GM18868 (cell line): ENCODE measurements around the gene ZNF160.
"Not testable (repeated sequence)": the region's sequence is repeated elsewhere in the genome, so short reads cannot be mapped to it uniquely, and the experiment has no call there.

Source experiments
- ATAC-seq: cut with Tn5 transposase; IDR thresholded peaks from one replicate; pipeline ENCODE4 v1.9.1; 2021; ENCODE audit warnings: mild to moderate bottlenecking, moderate library complexity; ENCODE audit not compliant: unreplicated experiment

ZNF160 gene

DNA sequence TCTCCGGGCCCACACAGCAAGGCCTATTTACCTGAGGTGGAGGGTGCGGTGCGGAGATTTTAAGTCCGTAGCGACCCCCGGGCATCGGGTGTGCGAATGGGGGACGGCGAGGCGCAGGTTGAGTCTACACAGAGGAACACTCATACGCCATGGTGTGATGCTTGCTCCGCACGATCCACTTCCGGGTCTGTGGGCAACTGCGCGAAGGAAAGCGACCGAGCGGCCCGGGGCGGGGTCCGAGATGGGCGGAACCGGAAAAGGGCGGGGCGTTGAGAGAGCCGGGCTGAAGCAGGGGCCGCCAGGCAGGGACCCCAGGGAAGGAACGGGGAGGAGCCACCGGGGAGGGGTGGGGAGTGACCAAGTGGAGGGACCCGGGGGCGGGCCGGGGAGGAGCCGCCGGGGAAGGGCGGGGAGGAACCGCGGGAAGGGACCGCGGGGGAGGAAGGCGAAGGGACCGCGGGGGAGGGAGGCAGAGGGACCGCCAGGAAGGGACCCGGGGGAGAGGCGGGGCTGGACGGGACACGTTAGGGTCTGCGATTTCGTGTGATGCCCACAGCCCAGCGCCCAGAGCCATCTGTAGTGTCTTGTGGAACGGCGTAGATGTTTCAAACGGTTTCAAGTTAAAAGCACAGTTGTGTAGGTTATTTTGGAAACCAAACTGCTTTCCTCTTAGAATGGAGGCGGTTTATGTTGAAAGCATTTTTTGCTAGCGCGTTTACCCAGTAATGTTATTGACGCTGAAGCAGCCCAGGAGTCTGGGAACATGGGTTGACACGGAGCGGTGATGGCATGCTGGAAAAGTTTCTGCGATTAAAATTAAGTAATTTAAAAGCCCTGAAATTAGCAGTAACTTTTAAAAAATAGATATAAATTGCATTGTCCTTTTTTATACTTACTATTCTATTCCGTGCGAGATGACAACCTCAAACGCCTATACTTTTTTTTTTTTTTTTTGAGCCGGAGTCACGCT lies at the start of gene ZNF160:
Gene ZNF160 (minus strand): TSS at position 189 of the 970 bp plus-strand sequence. CDS start 17,146 bp downstream, outside the sequence.
- peak; percentile 93 for ATAC-seq

GRCh38 chr19:53147645-53148044 lies 44.4 kb upstream of the ZNF160 start:
- no peak for ATAC-seq

DNA sequence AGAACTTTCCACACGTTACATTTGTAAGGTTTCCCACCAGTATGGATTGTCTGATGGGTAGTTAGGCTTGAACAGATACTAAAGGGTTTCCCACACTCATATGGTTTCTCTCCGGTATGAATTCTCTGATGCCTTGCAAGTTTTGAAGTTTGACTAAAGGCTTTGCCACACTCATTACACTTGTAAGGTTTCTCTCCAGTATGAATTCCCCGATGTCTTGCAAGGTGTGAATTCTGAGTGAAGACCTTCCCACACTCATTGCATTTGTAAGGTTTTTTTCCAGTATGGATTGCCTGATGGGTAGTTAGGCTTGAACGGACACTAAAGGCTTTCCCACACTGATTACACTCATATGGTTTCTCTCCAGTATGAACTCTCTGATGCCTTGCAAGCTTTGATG lies 37.1 kb upstream of the ZNF160 start:
- no peak for ATAC-seq

GRCh38 chr19:53136432-53136831 lies 33.2 kb upstream of the ZNF160 start:
- ATAC-seq: no peak

DNA sequence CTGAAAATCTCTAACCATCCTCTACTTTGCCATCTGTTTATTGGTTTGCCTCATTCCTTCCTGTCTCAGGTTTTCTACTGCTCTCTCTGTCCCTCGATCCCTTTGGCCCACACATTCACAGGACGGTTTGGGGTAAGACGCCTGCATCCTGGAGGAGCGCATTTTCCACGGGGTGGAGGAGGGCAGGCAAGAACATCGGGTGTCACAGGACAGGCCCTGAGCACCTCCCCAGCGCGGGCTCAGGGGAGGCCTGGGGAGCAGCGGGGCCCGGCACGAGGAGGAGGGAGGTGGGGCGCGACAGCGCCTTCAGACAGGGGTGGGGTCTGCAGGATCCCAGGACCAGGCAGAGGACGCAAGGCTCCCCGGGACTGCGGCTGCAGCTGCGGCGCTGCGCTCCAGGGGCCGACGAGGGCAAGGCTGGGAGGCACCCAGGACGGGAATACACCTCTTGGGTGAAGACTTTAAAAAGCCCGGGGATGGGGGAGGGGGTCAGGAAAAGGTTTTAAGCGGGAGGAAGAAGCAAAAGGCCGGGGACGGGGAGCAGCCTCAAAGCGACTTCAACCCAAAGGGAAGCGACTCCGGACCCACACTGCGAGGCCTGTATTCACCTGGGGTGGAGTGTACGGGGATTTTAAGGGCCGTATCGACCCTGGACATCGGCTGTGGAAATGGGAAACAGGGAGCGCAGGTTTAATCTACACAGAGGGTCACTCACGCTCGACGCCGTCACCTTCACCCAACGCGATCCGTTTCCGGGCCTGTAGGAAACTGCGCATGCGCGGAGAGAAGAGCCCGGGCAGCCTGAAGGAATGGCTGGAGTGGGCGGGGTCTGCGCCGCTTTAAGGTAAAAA lies 29.1 kb upstream of the ZNF160 start, which contains the start of gene ZNF415:
Gene ZNF415 (minus strand): TSS at position 770 of the 851 bp plus-strand sequence. CDS start 10,234 bp downstream, outside the sequence.
- no peak for ATAC-seq

- no peak for ATAC-seq
These were observed 28.5 kb upstream of the ZNF160 start for GRCh38 chr19:53131727-53132126.

DNA sequence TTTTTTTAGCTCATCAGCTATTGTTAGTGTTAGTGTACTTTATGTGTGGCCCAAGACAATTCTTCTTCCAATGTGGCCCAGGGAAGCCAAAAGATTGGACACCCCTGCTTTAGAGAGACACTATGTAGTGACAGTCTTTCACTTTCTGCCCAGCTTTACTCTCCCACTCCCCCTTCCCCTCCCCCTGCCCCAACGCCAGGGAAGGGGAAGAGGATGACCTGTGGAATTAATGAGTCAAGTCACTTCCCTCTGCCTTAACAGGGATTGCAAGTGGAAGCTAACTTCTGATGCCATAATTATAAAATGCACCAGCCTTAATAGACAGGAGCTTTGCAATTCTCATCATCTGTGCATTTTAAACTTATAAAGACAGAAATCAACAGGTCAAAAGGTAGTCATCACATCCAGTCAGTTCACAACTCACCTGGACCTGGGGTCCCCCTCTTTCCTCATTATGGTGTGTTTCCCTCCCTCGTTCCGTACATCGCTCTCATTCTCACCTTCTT lies 27.9 kb upstream of the ZNF160 start:
- no peak for ATAC-seq

- no peak for ATAC-seq
These were observed 27.3 kb upstream of the ZNF160 start for GRCh38 chr19:53130506-53130905.

- ATAC-seq: not testable (repeated sequence)
These were observed 23.7 kb upstream of the ZNF160 start for GRCh38 chr19:53126733-53127526.

DNA sequence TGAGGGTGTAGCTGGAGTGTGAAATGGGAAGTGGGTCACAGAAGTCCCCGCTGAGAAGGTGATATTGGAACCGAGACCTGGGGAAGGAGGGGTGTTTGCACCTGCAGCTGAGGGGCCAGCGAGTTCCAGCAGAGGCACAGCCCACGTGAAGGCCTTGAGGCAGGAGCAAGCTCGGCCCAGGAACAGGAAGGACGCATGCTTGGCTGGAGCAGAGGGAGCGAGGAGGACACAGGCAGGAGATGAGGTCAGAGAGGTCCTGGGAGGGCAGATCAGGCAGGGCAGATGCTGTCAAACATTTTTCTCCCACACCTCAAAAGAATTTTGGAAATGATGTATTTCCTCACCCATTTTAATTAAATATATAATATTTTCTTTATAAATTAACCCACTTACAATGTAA lies 20.2 kb upstream of the ZNF160 start:
- no peak for ATAC-seq

DNA sequence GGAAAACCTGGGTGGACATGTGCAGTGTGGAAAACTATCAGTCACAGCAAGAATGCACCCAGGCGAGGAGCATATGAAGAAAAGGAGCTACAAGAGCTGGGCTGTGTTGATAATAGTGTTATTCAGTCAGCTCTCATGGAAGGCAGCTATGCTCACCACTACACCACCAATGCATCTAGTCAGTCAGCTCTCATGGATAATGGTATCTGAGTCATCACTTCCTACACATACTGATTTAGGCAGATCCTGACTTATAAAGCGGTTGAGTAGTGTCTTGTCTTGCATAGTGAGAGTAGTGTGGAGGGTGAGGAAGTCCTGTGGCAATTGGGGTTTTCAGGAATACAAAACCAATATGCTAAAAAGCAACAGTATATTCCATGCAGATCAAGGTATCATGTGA lies 9.1 kb upstream of the ZNF160 start:
- ATAC-seq: no peak

DNA sequence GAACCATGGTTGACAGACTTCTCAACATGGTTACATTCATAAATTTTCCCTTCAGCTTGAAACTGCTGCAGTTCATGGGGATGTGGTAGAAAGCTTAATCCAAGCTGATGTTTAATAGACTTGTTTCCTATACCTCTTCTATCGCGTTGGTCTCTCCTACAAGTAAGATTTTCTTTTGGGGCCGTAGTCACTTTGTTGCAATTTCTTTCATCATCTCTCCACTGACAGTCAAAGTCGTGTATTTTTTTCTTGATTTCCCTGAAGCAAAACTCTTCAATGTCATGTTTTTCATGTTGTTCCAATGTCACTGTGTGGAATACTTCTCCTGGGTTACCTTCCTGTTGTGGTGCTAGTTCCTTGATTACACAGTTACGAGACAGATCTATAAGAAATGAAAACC lies 6.3 kb upstream of the ZNF160 start:
- ATAC-seq: no peak

GRCh38 chr19:53102756-53103233 lies 427 bp downstream of the ZNF160 start:
- no peak for ATAC-seq

DNA sequence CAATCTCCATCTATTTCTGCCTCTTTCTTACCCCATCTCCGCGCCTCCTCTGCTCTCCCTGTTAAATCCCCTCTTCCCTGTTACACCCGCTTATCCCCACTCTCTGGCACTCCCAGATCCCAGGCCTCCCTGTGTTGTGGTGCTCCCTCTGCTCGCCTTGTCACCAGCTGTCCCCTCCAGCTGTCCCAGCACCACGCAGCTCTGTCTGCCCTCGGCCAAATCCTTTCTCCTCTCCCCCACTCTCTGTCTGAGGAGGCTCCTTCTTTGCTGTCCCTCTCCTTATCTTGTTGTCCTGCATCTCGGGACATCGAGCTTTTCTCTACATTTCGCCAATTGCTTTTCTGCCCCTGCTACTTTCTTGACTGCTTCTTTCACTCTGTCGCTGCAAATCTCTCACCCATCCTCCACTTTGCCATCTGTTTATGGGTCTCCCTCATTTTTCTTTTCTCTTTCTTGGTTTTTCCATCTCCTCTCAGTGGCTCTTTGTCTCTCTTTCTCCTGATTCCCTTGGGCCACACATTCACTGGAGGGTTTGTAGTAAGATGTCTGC lies 941 bp downstream of the ZNF160 start:
- no peak for ATAC-seq

- ATAC-seq: no peak
These were observed 1.7 kb downstream of the ZNF160 start for GRCh38 chr19:53101518-53101917.

- ATAC-seq: not testable (repeated sequence)
These were observed 4.7 kb downstream of the ZNF160 start for GRCh38 chr19:53098570-53098969.

DNA sequence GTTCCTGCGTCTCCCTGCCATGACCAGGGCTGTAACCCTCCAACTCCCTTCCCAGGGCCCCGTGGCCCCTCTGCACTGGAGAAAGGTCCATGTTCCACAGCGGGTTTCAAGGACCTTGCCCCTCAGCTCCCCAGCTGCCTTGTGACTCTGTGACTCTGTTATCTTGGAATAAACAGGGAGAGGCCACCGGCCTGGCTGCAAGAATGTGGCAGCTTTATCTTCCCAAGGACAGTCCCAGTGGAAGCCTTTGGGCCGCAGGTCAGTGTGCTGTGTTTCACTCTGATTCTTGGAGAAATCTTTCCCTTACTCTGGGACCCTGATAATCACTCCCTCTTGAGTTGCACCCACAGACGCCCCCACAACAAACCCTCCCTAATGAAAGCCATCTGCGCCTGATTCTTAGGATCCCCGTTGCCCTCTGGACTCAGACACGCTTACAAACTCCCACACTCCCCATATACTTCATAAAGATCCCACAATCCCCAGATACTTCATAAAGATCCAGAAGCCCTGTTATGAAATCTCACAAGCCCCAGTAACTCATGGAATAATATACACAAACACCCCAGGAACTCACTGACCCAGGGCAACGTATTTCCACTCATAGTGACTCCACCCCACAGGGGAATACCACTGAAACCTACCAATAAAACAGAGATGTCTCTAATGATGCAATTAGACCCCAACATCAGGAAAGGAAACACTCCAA lies 6.1 kb downstream of the ZNF160 start:
- not testable (repeated sequence) for ATAC-seq

DNA sequence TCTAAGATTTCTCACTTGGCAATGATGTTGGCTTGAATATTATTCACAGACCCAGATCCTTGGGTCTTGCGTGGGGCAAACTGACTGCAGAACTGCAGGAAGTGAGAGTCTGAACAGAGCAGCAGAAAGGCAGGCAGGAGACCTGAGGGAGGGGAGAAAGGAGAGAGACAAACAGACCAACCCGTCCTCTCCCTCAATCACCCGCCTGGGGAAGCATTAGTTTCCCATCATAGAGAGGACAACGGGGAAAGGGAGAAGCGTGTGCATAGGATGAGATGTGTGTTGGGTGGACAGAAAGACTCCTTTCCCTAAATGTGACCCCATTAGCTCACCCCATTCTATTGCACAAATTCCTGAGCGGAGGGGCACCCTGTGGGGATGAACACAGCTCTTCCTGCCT lies 6.6 kb downstream of the ZNF160 start:
- ATAC-seq: not testable (repeated sequence)
